Mammary epithelial cell (primary cell): ENCODE data around the gene KRAS.

Experiments used
- EZH2 ChIP-seq: IDR thresholded peaks from 2 replicates; pipeline ENCODE4 v1.6.1; 2012; ENCODE audit warnings: low read length, inconsistent platforms, borderline replicate concordance
- TF ChIP-seq, protein P1 (sequence below), 2 donors: IDR thresholded peaks in 1 of 2; conservative IDR thresholded peaks in 1 of 2; 2 replicates each; pipeline ENCODE4 v1.5.1; 2011 to 2012; ENCODE audit warnings: inconsistent platforms in 2 of 2, low read length in 2 of 2, mild to moderate bottlenecking in 2 of 2, control low read depth in 1 of 2, low read depth in 1 of 2; ENCODE audit not compliant: insufficient read depth in 1 of 2; ENCODE audit errors: extremely low read depth in 1 of 2

- TF ChIP-seq, protein P1, sequence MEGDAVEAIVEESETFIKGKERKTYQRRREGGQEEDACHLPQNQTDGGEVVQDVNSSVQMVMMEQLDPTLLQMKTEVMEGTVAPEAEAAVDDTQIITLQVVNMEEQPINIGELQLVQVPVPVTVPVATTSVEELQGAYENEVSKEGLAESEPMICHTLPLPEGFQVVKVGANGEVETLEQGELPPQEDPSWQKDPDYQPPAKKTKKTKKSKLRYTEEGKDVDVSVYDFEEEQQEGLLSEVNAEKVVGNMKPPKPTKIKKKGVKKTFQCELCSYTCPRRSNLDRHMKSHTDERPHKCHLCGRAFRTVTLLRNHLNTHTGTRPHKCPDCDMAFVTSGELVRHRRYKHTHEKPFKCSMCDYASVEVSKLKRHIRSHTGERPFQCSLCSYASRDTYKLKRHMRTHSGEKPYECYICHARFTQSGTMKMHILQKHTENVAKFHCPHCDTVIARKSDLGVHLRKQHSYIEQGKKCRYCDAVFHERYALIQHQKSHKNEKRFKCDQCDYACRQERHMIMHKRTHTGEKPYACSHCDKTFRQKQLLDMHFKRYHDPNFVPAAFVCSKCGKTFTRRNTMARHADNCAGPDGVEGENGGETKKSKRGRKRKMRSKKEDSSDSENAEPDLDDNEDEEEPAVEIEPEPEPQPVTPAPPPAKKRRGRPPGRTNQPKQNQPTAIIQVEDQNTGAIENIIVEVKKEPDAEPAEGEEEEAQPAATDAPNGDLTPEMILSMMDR (conservative IDR thresholded peaks at IDR 0.05 in 1 of 2, IDR thresholded peaks at IDR 0.05 in 1 of 2; ENCODE audit: extremely low read depth in 1 of 2, insufficient read depth in 1 of 2, low read depth in 1 of 2, low read length in 2 of 2), result no peak
- TF ChIP-seq EZH2, result no peak
These were observed 14.5 kb downstream of the KRAS start for GRCh38 chr12:25236190-25236589.
